Measurements from ENCODE around the gene BSN. TPM values are rescaled to one million over a fixed set of nuclear protein-coding genes. Genes with fewer than 3 reads are reported as not detected.

Gene BSN
- total and polyA plus RNA-seq, 2 donors (not counting 1 experiment from before 2014, with no cell fraction given), result under 0.01 to 0.01 TPM

DNA sequence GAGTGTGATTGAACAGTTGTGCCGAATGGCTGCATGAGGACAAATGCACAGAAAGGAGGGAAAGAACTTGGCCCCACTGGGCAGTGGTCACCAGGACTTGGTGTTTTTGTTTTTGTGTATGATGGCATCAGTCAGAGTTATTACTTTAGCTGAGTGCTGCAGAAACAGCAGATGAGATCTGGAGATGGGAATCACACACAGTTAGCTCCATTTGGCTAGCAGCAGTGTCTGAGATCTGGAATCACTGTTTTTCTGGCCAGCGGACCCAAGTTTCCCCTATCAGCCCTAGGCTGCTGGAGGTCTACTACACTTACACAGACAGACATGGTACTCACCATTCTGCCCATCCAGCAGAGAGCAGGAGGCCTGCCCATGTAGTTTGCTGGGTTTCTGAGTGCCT is 74.0 kb downstream of the BSN start:
- Histone ChIP-seq H3K36me3 (ENCODE audit: control insufficient read depth, insufficient read depth, low read length) (no peaks in the 10 kb centered on the region), H3K4me3 (replicated peaks in 1 of 4; ENCODE audit: control extremely low read depth in 1 of 4, insufficient read depth in 1 of 4, low read depth in 3 of 4, low read length in 4 of 4) (no peak overlapping the region), H3K27ac (ENCODE audit: insufficient read depth, low read length) (no peak overlapping the region), H2AFZ (ENCODE audit: low read length) (no peak overlapping the region), H3K4me1 (ENCODE audit: control insufficient read depth, extremely low read depth, insufficient read depth, low read length) (no peaks in the 10 kb centered on the region), H3K79me2 (ENCODE audit: control insufficient read depth, insufficient read depth, low read length) (no peaks in the 10 kb centered on the region), H3K9ac (ENCODE audit: insufficient read depth, low read length) (no peak overlapping the region), H4K20me1 (ENCODE audit: control insufficient read depth, extremely low read depth, insufficient read depth, low read length) (no peaks in the 10 kb centered on the region), H3K27me3 (ENCODE audit: control insufficient read depth, insufficient read depth, low read length) (peaks cover 21% of the 10 kb centered on the region), H3K4me2 (ENCODE audit: extremely low read depth, insufficient read depth, low read length) (no peak overlapping the region), H3K9me3 (ENCODE audit: control insufficient read depth, insufficient read depth, low read depth, low read length) (no peaks in the 10 kb centered on the region)
- no peak for TF ChIP-seq CTCF (conservative IDR thresholded peaks at IDR 0.05 in 1 of 2, IDR thresholded peaks at IDR 0.05 in 1 of 2; ENCODE audit: low read depth in 1 of 2, low read length in 2 of 2)
- TF ChIP-seq EZH2 (IDR thresholded peaks at IDR 0.05; ENCODE audit: low read length, missing control alignments), result no peak
- DNase-seq (ENCODE audit: low read depth in 2 of 2), result no peak

DNA sequence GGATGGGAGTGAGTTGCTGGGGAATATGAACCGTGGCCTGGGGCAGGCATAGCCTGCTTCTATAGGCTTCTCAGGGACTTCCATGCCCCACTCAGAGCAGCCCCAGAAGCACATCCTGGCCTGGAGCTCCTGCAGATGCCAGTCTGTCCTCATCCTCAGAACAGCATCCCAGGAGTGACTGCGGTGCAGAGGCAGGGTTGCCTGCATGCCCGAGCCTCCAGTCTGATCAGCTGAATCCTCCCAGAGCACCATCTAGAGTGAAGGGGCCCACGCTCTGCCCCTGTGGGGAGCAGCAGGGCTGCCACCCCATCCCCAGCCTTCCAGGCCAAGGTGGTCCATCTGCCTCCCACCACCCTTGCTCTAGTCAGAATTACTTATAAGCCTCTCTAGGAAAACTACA is 75.2 kb downstream of the BSN start:
- no peak for DNase-seq (ENCODE audit: low read depth in 2 of 2)
- H3K79me2 ChIP-seq (ENCODE audit: control insufficient read depth, insufficient read depth, low read length), result no peaks in the 10 kb centered on the region
- TF ChIP-seq EZH2 (IDR thresholded peaks at IDR 0.05; ENCODE audit: low read length, missing control alignments) (no peak), CTCF (conservative IDR thresholded peaks at IDR 0.05 in 1 of 2, IDR thresholded peaks at IDR 0.05 in 1 of 2; ENCODE audit: low read depth in 1 of 2, low read length in 2 of 2) (no peak)
- H3K36me3 ChIP-seq (ENCODE audit: control insufficient read depth, insufficient read depth, low read length), result no peaks in the 10 kb centered on the region
- H3K4me2 ChIP-seq (ENCODE audit: extremely low read depth, insufficient read depth, low read length), result no peak overlapping the region
- H3K4me1 ChIP-seq (ENCODE audit: control insufficient read depth, extremely low read depth, insufficient read depth, low read length), result no peaks in the 10 kb centered on the region
- no peak overlapping the region for H3K27ac ChIP-seq (ENCODE audit: insufficient read depth, low read length)
- no peak overlapping the region for H3K4me3 ChIP-seq (replicated peaks in 1 of 4; ENCODE audit: control extremely low read depth in 1 of 4, insufficient read depth in 1 of 4, low read depth in 3 of 4, low read length in 4 of 4)
- no peaks in the 10 kb centered on the region for H3K9me3 ChIP-seq (ENCODE audit: control insufficient read depth, insufficient read depth, low read depth, low read length)
- no peaks in the 10 kb centered on the region for H4K20me1 ChIP-seq (ENCODE audit: control insufficient read depth, extremely low read depth, insufficient read depth, low read length)
- peaks cover 21% of the 10 kb centered on the region for H3K27me3 ChIP-seq (ENCODE audit: control insufficient read depth, insufficient read depth, low read length)
- no peak overlapping the region for H2AFZ ChIP-seq (ENCODE audit: low read length)
- H3K9ac ChIP-seq (ENCODE audit: insufficient read depth, low read length), result no peak overlapping the region

GRCh38 chr3:49629866-49630265 is 75.6 kb downstream of the BSN start:
- Histone ChIP-seq H3K27me3 (ENCODE audit: control insufficient read depth, insufficient read depth, low read length) (peaks cover 21% of the 10 kb centered on the region), H4K20me1 (ENCODE audit: control insufficient read depth, extremely low read depth, insufficient read depth, low read length) (no peaks in the 10 kb centered on the region), H3K9me3 (ENCODE audit: control insufficient read depth, insufficient read depth, low read depth, low read length) (no peaks in the 10 kb centered on the region), H3K27ac (ENCODE audit: insufficient read depth, low read length) (no peak overlapping the region), H3K9ac (ENCODE audit: insufficient read depth, low read length) (no peak overlapping the region), H3K4me2 (ENCODE audit: extremely low read depth, insufficient read depth, low read length) (no peak overlapping the region), H2AFZ (ENCODE audit: low read length) (no peak overlapping the region), H3K4me3 (replicated peaks in 1 of 4; ENCODE audit: control extremely low read depth in 1 of 4, insufficient read depth in 1 of 4, low read depth in 3 of 4, low read length in 4 of 4) (no peak overlapping the region), H3K79me2 (ENCODE audit: control insufficient read depth, insufficient read depth, low read length) (no peaks in the 10 kb centered on the region), H3K4me1 (ENCODE audit: control insufficient read depth, extremely low read depth, insufficient read depth, low read length) (no peaks in the 10 kb centered on the region), H3K36me3 (ENCODE audit: control insufficient read depth, insufficient read depth, low read length) (no peaks in the 10 kb centered on the region)
- DNase-seq (ENCODE audit: low read depth in 2 of 2), result no peak
- no peak for TF ChIP-seq CTCF (conservative IDR thresholded peaks at IDR 0.05 in 1 of 2, IDR thresholded peaks at IDR 0.05 in 1 of 2; ENCODE audit: low read depth in 1 of 2, low read length in 2 of 2)
- TF ChIP-seq EZH2 (IDR thresholded peaks at IDR 0.05; ENCODE audit: low read length, missing control alignments), result no peak

All from fibroblast of lung (primary cell).